Thyroid gland (tissue), 4 donors: ENCODE measurements around the gene MRPL52. TPM values are rescaled to one million over a fixed set of nuclear protein-coding genes. Genes with fewer than 3 reads are reported as not detected.
"Not testable (repeated sequence)": the region's sequence is repeated elsewhere in the genome, so short reads cannot be mapped to it uniquely, and the experiment has no call there.

Experiments used
- DNase-seq, 2 donors: peaks; one replicate each; pipeline ENCODE4 v3.0.0-alpha.2; 2019
- H3K27ac ChIP-seq, 3 donors: fragments of 200-600 bp; sonication (generic); 1 replicate in 2 of 3; 2 replicates in 1 of 3; pipeline ENCODE4 v1.5.1; 2016 to 2019; ENCODE audit warnings: mild to moderate bottlenecking in 1 of 3, moderate library complexity in 1 of 3
- H3K27me3 ChIP-seq: fragments of 200-600 bp; sonication (generic); one replicate; pipeline ENCODE4 v1.5.1; 2019
- H3K36me3 ChIP-seq, 2 donors: fragments of 200-600 bp; sonication (generic); one replicate each; pipeline ENCODE4 v1.5.1; 2016 to 2019
- H3K4me1 ChIP-seq, 2 donors: fragments of 200-600 bp; sonication (generic); one replicate each; pipeline ENCODE4 v1.5.1; 2017 to 2019
- H3K4me3 ChIP-seq, 3 donors: fragments of 200-600 bp; sonication (generic); replicated peaks in 1 of 3; 1 replicate in 2 of 3; 2 replicates in 1 of 3; pipeline ENCODE4 v1.5.1; 2016; ENCODE audit warnings: mild to moderate bottlenecking in 1 of 3
- H3K9me3 ChIP-seq: fragments of 200-600 bp; sonication (generic); one replicate; pipeline ENCODE4 v1.5.1; 2017
- CTCF ChIP-seq, 6 experiments: fragments of 200-600 bp in 3 of 6; fragments of 450-650 bp in 3 of 6; sonication (generic) in 3 of 6; IDR thresholded peaks; one replicate each; pipeline ENCODE4 v1.5.1; 2016 to 2019; ENCODE audit warnings: antibody characterized with exemption in 6 of 6, mild to moderate bottlenecking in 2 of 6, inconsistent platforms in 1 of 6, moderate library complexity in 1 of 6
- POLR2A ChIP-seq, 2 donors: fragments of 450-650 bp; IDR thresholded peaks; one replicate each; pipeline ENCODE4 v1.6.1; 2017; ENCODE audit warnings: antibody characterized with exemption in 2 of 2, mild to moderate bottlenecking in 2 of 2, moderate library complexity in 1 of 2
- WGBS, 2 donors: methylation state at CpG; one replicate each; pipeline ENCODE4 v1.1.5; 2017; 5-methylcytosine and 5-hydroxymethylcytosine counted together
- intact Hi-C: fragments of 100-400 bp; cut with DNase I; formaldehyde crosslinking; loops from one replicate; pipeline ENCODE4 v1.15.1; 2023
- total RNA-seq, 4 donors: library from RNA; depleted of rRNA; stranded (reverse); fragments of >200 nt; gene quantifications; one replicate each; pipeline ENCODE4 v1.2.3, GENCODE V29; 2016

The MRPL52 gene
- total RNA-seq, 4 donors from 2014 or later, result 43.7 to 166 (median 76.3) TPM

GRCh38 chr14:22847661-22848341, 18.1 kb downstream of the MRPL52 start:
- no peak for DNase-seq
- no peaks in the 10 kb centered on the region for H3K27me3 ChIP-seq
- H3K36me3 ChIP-seq, result peaks cover 33 to 40% of the 10 kb centered on the region in 2 donors
- H3K9me3 ChIP-seq, result no peaks in the 10 kb centered on the region
- H3K4me3 ChIP-seq, result no peak overlapping the region
- intact Hi-C loops, result loop anchor here (10.0 kb wide), 1 partner anchor 193 kb away; no protein-coding TSS in a partner anchor
- peaks cover 0 to 41% of the 10 kb centered on the region in 2 donors for H3K4me1 ChIP-seq
- TF ChIP-seq POLR2A (IDR thresholded peaks at IDR 0.05) (no peak), CTCF (IDR thresholded peaks at IDR 0.05) (no peak)
- peak overlapping the region; percentile 59 to 79 (median 73) for H3K27ac ChIP-seq
- 65 to 66% methylated on average over 13 to 14 of the region's 14 CpGs for WGBS, 2 donors

DNA sequence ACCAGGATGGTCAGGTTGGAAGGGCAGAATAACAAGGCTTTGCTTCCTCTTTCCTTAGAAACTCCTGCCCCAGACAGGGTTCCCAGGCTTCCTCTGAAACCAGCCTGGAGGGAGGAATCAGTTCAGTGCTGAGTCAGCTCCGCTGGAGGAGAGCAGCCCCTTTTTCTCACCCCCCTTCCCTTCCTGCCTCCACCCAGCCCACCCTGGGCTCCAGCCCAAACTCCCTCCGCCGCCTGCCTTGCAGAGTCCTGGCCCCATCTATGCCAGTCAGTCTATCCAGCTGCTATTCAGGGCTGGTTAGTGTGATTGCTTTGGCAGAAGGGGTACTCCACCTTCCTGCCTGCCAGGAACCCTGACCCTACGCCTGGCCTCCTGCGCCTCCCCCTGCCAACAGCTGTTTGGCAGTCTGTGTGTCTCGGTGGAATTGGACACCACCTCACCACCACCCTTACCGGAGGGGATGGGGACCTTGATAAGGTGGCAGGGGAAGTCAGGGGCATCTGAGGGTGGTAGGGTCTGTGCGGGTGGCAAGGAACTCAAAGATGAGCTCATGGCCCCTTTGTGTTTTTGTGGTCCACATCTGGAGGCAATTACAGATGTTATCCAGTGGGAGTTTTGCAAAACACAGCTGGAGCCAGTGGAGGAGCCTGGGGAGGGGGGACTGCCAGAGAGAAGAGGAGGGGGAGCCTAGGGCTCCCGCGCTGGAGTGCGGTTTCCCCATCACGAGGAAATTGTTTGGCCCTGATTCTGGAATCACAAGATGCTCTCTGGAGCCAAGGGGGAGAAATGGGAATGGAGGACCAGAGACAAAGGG, 18.9 kb downstream of the MRPL52 start:
- TF ChIP-seq CTCF (IDR thresholded peaks at IDR 0.05), result no peak
- no peak for TF ChIP-seq POLR2A (IDR thresholded peaks at IDR 0.05)
- Histone ChIP-seq H3K27me3 (no peaks in the 10 kb centered on the region), H3K36me3 (peaks cover 25 to 32% of the 10 kb centered on the region in 2 donors), H3K4me3 (no peak overlapping the region), H3K4me1 (peaks cover 0 to 49% of the 10 kb centered on the region in 2 donors), H3K9me3 (no peaks in the 10 kb centered on the region), H3K27ac (peak overlapping the region; percentile 41 to 79 (median 73))
- DNase-seq, result peak in 1 of 2 donors; percentile 35
- 44 to 57% methylated on average over 11 to 12 of the region's 12 CpGs for whole genome bisulfite sequencing, 2 donors
- intact Hi-C loops, result loop anchor here (10.0 kb wide), 1 partner anchor 194 kb away; no protein-coding TSS in a partner anchor

DNA sequence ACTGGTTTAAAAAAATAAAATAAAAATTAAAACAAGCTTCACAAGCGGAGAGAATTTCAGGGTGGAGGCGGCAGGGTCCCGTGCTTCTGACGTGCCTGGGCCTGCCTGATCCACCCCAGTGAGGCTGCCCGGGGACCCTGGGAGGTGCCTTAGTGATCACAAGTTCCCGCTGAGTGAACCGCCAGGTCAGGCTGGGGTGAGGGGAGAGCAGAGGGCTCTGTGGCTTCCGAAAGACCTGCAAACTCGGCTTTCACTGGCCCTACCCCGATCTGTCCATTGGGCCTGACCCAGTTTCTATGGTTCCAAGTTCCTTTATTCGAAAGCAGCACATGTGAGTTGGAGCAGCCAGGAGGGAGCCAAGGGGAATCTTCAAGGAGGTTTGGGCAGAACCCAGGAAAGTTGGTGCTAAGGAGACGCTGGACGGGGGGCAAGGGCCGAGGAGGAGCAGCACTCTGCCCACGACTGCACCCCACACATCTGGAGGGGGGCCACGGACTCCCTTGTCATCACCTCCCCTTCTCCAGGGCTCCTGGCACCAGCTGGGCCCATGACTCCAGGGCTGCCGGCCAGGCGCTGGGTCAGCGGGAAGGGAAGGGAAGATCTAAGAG, 19.6 kb downstream of the MRPL52 start:
- TF ChIP-seq POLR2A (IDR thresholded peaks at IDR 0.05) (no peak), CTCF (IDR thresholded peaks at IDR 0.05) (no peak)
- WGBS, 2 donors, result 64 to 71% methylated on average over 16 to 17 of the region's 19 CpGs
- H3K36me3 ChIP-seq, result peaks cover 23 to 27% of the 10 kb centered on the region in 2 donors
- no peaks in the 10 kb centered on the region for H3K27me3 ChIP-seq
- intact Hi-C loops, result loop anchor here (10.0 kb wide), 1 partner anchor 195 kb away; no protein-coding TSS in a partner anchor
- no peaks in the 10 kb centered on the region for H3K9me3 ChIP-seq
- H3K4me3 ChIP-seq, result no peak overlapping the region
- peak overlapping the region; percentile 41 to 79 (median 73) for H3K27ac ChIP-seq
- DNase-seq, result peak in 1 of 2 donors; percentile 17
- H3K4me1 ChIP-seq, result peaks cover 0 to 49% of the 10 kb centered on the region in 2 donors

GRCh38 chr14:22850944-22851764, 21.5 kb downstream of the MRPL52 start:
- peak overlapping the region; percentile 41 to 82 (median 78) for H3K27ac ChIP-seq
- no peaks in the 10 kb centered on the region for H3K9me3 ChIP-seq
- H3K36me3 ChIP-seq, result peaks cover 7 to 9% of the 10 kb centered on the region in 2 donors
- peaks cover 5 to 55% of the 10 kb centered on the region in 2 donors for H3K4me1 ChIP-seq
- intact Hi-C loops, result loop anchor here (5.0 kb wide), 1 partner anchor 294 kb away; no protein-coding TSS in a partner anchor
- peak; percentile 52 to 59 for DNase-seq
- TF ChIP-seq CTCF (IDR thresholded peaks at IDR 0.05) (no peak), POLR2A (IDR thresholded peaks at IDR 0.05) (no peak)
- no peaks in the 10 kb centered on the region for H3K27me3 ChIP-seq
- H3K4me3 ChIP-seq, result no peak overlapping the region
- 58 to 67% methylated on average over 7 to 9 of the region's 9 CpGs for whole genome bisulfite sequencing, 2 donors

GRCh38 chr14:22852178-22852577, 22.5 kb downstream of the MRPL52 start:
- H3K9me3 ChIP-seq, DNase-seq, H3K27ac ChIP-seq, H3K36me3 ChIP-seq, H3K27me3 ChIP-seq, H3K4me3 ChIP-seq: not testable (repeated sequence)
- intact Hi-C loops, result loop anchor here (2.0 to 5.0 kb wide), 2 partner anchors 29 to 295 kb away; no protein-coding TSS in a partner anchor
- 82 to 84% methylated on average over 12 of the region's 12 CpGs for WGBS, 2 donors
- peaks cover 5 to 51% of the 10 kb centered on the region in 2 donors for H3K4me1 ChIP-seq
